Body of pancreas (tissue), 4 donors: ENCODE results near the gene MICAL2.

Experiments used
- POLR2A ChIP-seq, 3 donors: fragments of 450-650 bp; IDR thresholded peaks; one replicate each; pipeline ENCODE4 v1.6.1; 2016; ENCODE audit warnings: antibody characterized with exemption in 3 of 3, mild to moderate bottlenecking in 2 of 3
- TF ChIP-seq, protein P1 (sequence below), 7 experiments: fragments of 450-650 bp in 4 of 7; fragments of 200-600 bp in 3 of 7; sonication (generic) in 3 of 7; IDR thresholded peaks; one replicate each; pipeline ENCODE4 v1.5.1; 2016 to 2019; ENCODE audit warnings: antibody characterized with exemption in 7 of 7

DNA sequence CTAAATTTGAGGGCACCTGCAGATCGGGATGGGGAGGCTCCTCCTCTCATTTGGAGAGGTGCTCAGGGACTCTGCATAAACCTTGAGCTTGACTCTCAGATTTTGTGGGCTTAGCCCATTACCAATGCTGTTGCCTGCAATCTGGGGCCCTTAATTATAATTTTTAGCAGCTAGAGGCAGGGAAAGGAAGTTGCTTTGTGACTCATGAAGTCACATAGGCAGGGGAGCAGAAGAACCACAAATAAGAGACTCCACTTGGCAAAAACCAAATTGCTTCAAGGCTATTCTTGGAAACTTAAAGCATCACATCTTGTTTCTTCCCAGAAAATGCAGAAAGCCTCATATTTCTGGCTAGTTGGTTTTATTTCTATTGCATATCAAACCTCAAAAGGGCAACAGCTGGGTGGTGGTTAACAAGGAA is 46.9 kb downstream of the MICAL2 start:
- TF ChIP-seq, protein P1, sequence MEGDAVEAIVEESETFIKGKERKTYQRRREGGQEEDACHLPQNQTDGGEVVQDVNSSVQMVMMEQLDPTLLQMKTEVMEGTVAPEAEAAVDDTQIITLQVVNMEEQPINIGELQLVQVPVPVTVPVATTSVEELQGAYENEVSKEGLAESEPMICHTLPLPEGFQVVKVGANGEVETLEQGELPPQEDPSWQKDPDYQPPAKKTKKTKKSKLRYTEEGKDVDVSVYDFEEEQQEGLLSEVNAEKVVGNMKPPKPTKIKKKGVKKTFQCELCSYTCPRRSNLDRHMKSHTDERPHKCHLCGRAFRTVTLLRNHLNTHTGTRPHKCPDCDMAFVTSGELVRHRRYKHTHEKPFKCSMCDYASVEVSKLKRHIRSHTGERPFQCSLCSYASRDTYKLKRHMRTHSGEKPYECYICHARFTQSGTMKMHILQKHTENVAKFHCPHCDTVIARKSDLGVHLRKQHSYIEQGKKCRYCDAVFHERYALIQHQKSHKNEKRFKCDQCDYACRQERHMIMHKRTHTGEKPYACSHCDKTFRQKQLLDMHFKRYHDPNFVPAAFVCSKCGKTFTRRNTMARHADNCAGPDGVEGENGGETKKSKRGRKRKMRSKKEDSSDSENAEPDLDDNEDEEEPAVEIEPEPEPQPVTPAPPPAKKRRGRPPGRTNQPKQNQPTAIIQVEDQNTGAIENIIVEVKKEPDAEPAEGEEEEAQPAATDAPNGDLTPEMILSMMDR (IDR thresholded peaks at IDR 0.05), result no peak
- TF ChIP-seq POLR2A (IDR thresholded peaks at IDR 0.05), result no peak
